Neural crest cell (in vitro differentiated cells): ENCODE measurements around the gene ATF7. TPM values are rescaled to one million over a fixed set of nuclear protein-coding genes. Genes with fewer than 3 reads are reported as not detected.
A peak's percentile ranks its signal among the peaks of the same experiment; 100 is the strongest.

Source experiments
- DNase-seq: peaks from one replicate; pipeline ENCODE4 v3.0.0; 2021; ENCODE audit warnings: low read depth, mixed read lengths, low spot score
- H3K27ac Mint-ChIP-seq: one replicate; pipeline ENCODE4 v1.8.0; 2021; ENCODE audit warnings: mild to moderate bottlenecking, mixed read lengths; ENCODE audit not compliant: unreplicated experiment
- H3K27me3 Mint-ChIP-seq: 2 replicates; pipeline ENCODE4 v1.8.0; 2021; ENCODE audit warnings: low read depth, mild to moderate bottlenecking, mixed read lengths
- H3K36me3 Mint-ChIP-seq: 2 replicates; pipeline ENCODE4 v1.8.0; 2021; ENCODE audit warnings: low read depth, mild to moderate bottlenecking, mixed read lengths
- H3K4me1 Mint-ChIP-seq: 2 replicates; pipeline ENCODE4 v1.8.0; 2021; ENCODE audit warnings: mixed read lengths
- H3K4me3 Mint-ChIP-seq: one replicate; pipeline ENCODE4 v1.8.0; 2021; ENCODE audit warnings: mild to moderate bottlenecking, mixed read lengths
- H3K9me3 Mint-ChIP-seq: 2 replicates; pipeline ENCODE4 v1.8.0; 2021; ENCODE audit warnings: mixed read lengths
- CTCF ChIP-seq: fragments of 200-600 bp; sonication (generic); conservative IDR thresholded peaks from 2 replicates; pipeline ENCODE4 v1.5.0; 2021; ENCODE audit warnings: antibody characterized with exemption, mild to moderate bottlenecking
- total RNA-seq: library from RNA; stranded (reverse); gene quantifications from 2 replicates; pipeline ENCODE4 v1.2.1, GENCODE V29; 2021

Gene ATF7
- total RNA-seq, 1 donor from 2014 or later = 32.5 TPM

GRCh38 chr12:53468282-53468681 lies 157.9 kb downstream of the ATF7 start:
- Mint-ChIP-seq H3K9me3 (no peaks in the 10 kb centered on the region), H3K4me1 (peaks cover 23% of the 10 kb centered on the region), H3K4me3 (no peak overlapping the region), H3K27me3 (no peaks in the 10 kb centered on the region), H3K36me3 (peaks cover 43% of the 10 kb centered on the region), H3K27ac (no peak overlapping the region)
- no peak for TF ChIP-seq CTCF
- DNase-seq = no peak

GRCh38 chr12:53467880-53468279 lies 158.3 kb downstream of the ATF7 start:
- H3K4me3 Mint-ChIP-seq = peak overlapping the region; percentile 31
- peaks cover 22% of the 10 kb centered on the region for H3K4me1 Mint-ChIP-seq
- H3K9me3 Mint-ChIP-seq = no peaks in the 10 kb centered on the region
- no peak overlapping the region for H3K27ac Mint-ChIP-seq
- H3K27me3 Mint-ChIP-seq = no peaks in the 10 kb centered on the region
- DNase-seq = no peak
- H3K36me3 Mint-ChIP-seq = peaks cover 46% of the 10 kb centered on the region
- no peak for TF ChIP-seq CTCF

- DNase-seq = no peak
- no peak overlapping the region for H3K4me3 Mint-ChIP-seq
- no peak for TF ChIP-seq CTCF
- no peaks in the 10 kb centered on the region for H3K27me3 Mint-ChIP-seq
- peaks cover 20% of the 10 kb centered on the region for H3K4me1 Mint-ChIP-seq
- H3K36me3 Mint-ChIP-seq = peaks cover 44% of the 10 kb centered on the region
- no peaks in the 10 kb centered on the region for H3K9me3 Mint-ChIP-seq
- no peak overlapping the region for H3K27ac Mint-ChIP-seq
These were observed 159.1 kb downstream of the ATF7 start for GRCh38 chr12:53467082-53467481.

GRCh38 chr12:53466640-53467039 lies 159.5 kb downstream of the ATF7 start:
- Mint-ChIP-seq H3K36me3 (peaks cover 40% of the 10 kb centered on the region), H3K9me3 (no peaks in the 10 kb centered on the region), H3K27me3 (no peaks in the 10 kb centered on the region), H3K27ac (no peak overlapping the region), H3K4me3 (peak overlapping the region; percentile 29), H3K4me1 (peaks cover 16% of the 10 kb centered on the region)
- TF ChIP-seq CTCF = no peak
- DNase-seq = no peak

- Mint-ChIP-seq H3K9me3 (no peaks in the 10 kb centered on the region), H3K27me3 (no peaks in the 10 kb centered on the region), H3K4me3 (no peak overlapping the region), H3K36me3 (peaks cover 41% of the 10 kb centered on the region), H3K4me1 (peaks cover 17% of the 10 kb centered on the region), H3K27ac (no peak overlapping the region)
- no peak for DNase-seq
- peak; percentile 16 for TF ChIP-seq CTCF
These were observed 160.5 kb downstream of the ATF7 start for GRCh38 chr12:53465679-53466078.
